ENCODE results near the gene PHACTR1. TPM values are rescaled to one million over a fixed set of nuclear protein-coding genes. Genes with fewer than 3 reads are reported as not detected.

PHACTR1 gene
- total RNA-seq, 1 donor: 0.43 TPM

GRCh38 chr6:13038315-13038714, 321.7 kb downstream of the PHACTR1 start:
- no peak overlapping the region for H3K4me3 ChIP-seq (ENCODE audit: low read depth, low read length)
- no peak for DNase-seq (ENCODE audit: low read depth)

DNA sequence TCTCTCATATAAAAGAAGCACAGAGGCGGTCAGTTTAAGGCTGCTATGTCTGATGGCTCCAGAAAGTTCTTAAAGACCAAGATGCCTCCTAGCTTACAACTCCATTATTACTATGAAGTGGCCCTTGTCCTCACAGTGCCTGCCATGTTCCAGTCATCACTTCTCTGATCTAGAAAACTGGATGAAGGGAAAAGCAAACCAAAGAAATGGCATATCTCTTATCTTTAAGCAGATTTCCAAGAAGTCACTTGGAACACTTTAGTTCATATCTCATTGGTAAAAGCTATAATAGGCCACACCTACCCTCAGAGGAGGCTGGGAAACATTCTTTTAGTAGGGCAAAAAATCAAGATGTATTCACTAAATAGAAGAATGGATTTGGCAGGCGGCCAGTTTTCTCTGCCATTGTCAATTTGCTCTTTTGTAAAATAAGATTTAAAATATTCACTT, 322.2 kb downstream of the PHACTR1 start:
- no peak for TF ChIP-seq CTCF (IDR thresholded peaks at IDR 0.05; ENCODE audit: insufficient read depth, low read depth, low read length)
- no peak overlapping the region for H3K4me3 ChIP-seq (ENCODE audit: low read depth, low read length)
- DNase-seq (ENCODE audit: low read depth): no peak

More at GRCh38 chr6:13038315-13038714, 321.7 kb downstream of the PHACTR1 start:
- TF ChIP-seq CTCF (IDR thresholded peaks at IDR 0.05; ENCODE audit: insufficient read depth, low read depth, low read length): no peak

- H3K4me3 ChIP-seq (ENCODE audit: low read depth, low read length): no peak overlapping the region
- no peak for TF ChIP-seq CTCF (IDR thresholded peaks at IDR 0.05; ENCODE audit: insufficient read depth, low read depth, low read length)
- DNase-seq (ENCODE audit: low read depth): no peak
Observed at GRCh38 chr6:13044390-13044789, 327.8 kb downstream of the PHACTR1 start.

DNA sequence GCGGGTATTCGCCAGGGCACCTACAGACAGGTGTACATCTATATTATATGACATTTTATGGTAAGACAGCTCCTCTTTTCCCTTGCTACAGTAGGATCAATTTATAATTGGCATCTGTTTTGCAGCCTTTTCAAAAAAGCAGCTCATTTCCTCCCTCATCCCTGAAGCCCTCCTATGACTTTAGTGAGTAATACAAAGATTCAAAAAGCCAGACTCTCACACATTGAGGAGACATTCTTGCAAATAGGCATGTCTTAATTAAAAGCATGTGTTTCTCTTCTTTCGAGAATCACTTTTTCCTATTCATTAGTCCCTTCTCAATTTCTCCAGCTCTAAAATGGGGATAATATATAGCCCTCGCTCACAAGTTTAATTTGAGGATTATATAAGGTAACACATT, 328.3 kb downstream of the PHACTR1 start:
- no peak for TF ChIP-seq CTCF (IDR thresholded peaks at IDR 0.05; ENCODE audit: insufficient read depth, low read depth, low read length)
- H3K4me3 ChIP-seq (ENCODE audit: low read depth, low read length): no peak overlapping the region
- no peak for DNase-seq (ENCODE audit: low read depth)

GRCh38 chr6:13045676-13046075, 329.1 kb downstream of the PHACTR1 start:
- no peak for DNase-seq (ENCODE audit: low read depth)
- no peak overlapping the region for H3K4me3 ChIP-seq (ENCODE audit: low read depth, low read length)
- TF ChIP-seq CTCF (IDR thresholded peaks at IDR 0.05; ENCODE audit: insufficient read depth, low read depth, low read length): no peak

- H3K4me3 ChIP-seq (ENCODE audit: low read depth, low read length): no peak overlapping the region
- TF ChIP-seq CTCF (IDR thresholded peaks at IDR 0.05; ENCODE audit: insufficient read depth, low read depth, low read length): no peak
Observed at GRCh38 chr6:13046084-13046483, 329.5 kb downstream of the PHACTR1 start.

DNA sequence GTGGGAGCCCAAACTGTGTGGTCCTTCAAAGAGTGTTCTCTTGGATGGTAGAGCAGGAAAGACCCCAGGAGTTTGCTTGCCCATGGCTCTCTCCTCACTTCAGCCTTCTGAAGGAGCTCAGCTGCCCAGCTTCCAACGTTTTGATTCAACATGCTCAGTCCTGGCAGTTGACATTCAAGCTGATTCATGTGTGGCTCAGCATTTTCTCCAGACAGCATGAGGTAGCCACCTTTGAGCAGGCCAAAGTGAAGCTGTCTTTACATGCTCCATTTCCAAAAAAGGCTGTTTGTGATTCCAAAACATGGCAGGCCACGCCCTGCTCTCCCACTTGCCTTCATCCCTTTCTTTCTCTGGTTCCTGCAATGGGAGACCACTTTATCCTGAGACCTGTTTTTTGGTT, 331.5 kb downstream of the PHACTR1 start:
- no peak for DNase-seq (ENCODE audit: low read depth)

More at GRCh38 chr6:13046084-13046483, 329.5 kb downstream of the PHACTR1 start:
- DNase-seq (ENCODE audit: low read depth): no peak

More for the DNA sequence above, 331.5 kb downstream of the PHACTR1 start:
- H3K4me3 ChIP-seq (ENCODE audit: low read depth, low read length): no peak overlapping the region
- no peak for TF ChIP-seq CTCF (IDR thresholded peaks at IDR 0.05; ENCODE audit: insufficient read depth, low read depth, low read length)
